ENCODE data around the gene OSTC. TPM values are rescaled to one million over a fixed set of nuclear protein-coding genes. Genes with fewer than 3 reads are reported as not detected.

The OSTC gene
- total and polyA plus RNA-seq, 4 donors = 87.5 to 149 (median 96.8) TPM

DNA sequence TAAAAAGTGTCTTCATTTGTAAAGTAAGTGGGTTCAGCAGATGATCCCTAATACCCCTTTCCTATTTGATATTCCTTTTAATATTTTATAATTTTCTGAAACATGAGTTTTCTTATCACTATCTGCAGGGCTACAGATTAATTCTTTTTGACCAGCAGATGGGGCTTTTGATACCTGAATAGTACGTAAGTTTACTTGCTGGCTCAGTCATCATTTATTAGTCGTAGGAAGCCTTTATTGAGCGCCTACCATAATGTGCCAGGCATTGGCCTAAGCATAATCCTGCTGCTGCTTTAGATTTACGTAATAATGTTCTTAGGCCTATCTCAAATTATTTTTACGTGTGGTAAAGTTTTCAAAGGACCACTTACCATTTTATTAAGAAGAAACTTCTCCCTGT is 33.1 kb downstream of the OSTC start:
- 20 to 25% methylated on average over 5 of the region's 5 CpGs for WGBS, 2 donors

DNA sequence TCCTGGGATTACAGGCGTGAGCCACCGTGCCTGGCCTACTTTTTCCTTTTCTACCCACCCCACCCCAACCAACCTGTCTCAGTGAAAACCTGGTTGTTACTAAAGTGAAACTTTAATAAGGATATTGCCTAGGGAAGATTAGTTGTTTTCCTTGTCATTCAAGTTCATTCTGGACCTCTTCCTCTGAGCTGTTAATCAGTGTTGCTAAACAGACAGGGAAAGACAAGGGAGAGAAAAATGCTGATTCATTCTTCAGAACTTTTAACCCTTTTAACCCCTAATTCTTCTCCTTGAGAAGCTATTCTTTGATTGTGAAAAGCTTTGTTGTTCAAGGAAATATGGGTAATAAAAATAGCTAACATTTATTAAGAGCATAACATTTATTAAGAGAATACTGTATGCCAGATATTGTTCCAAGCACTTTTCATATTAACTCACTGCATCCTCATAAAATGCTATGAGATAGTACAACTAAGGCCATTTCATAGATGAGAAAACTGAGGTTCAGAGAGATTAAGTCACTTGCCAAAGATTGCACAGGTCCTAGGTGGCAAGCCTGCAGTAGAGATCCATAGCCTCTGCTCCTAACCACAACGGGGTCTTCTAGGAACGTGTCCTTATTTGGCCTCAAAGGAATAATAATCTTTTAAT is 34.8 kb downstream of the OSTC start:
- WGBS, 2 donors = 89 to 91% methylated on average over 4 of the region's 4 CpGs
- no peak for TF ChIP-seq CTCF (IDR thresholded peaks at IDR 0.05; ENCODE audit: control extremely low read depth, extremely low read depth)

More for the DNA sequence above, 33.1 kb downstream of the OSTC start:
- DNase-seq = peak in 1 of 3 donors; percentile 32
- H3K9me3 ChIP-seq (ENCODE audit: control insufficient read depth in 4 of 4, insufficient read depth in 3 of 4, low read length in 3 of 4) = no peaks in the 10 kb centered on the region
- H3K9ac ChIP-seq (ENCODE audit: insufficient read depth in 1 of 2, low read length in 2 of 2) = no peak overlapping the region
- no peak overlapping the region for H3K4me3 ChIP-seq
- no peak for ATAC-seq (ENCODE audit: insufficient read depth, low FRiP score)
- no peak for TF ChIP-seq CTCF (IDR thresholded peaks at IDR 0.05; ENCODE audit: control extremely low read depth, extremely low read depth)
- H3K27ac ChIP-seq (ENCODE audit: low read depth in 1 of 2, low read length in 1 of 2) = no peak overlapping the region
- H3K27me3 ChIP-seq (ENCODE audit: control insufficient read depth in 3 of 3, insufficient read depth in 3 of 3, low read length in 2 of 3) = no peaks in the 10 kb centered on the region
- peaks cover 0 to 1% (median 0%) of the 10 kb centered on the region in 4 donors for H3K36me3 ChIP-seq (ENCODE audit: control insufficient read depth in 4 of 4, insufficient read depth in 4 of 4, low read length in 4 of 4)
- no peaks in the 10 kb centered on the region for H3K4me1 ChIP-seq (ENCODE audit: control insufficient read depth in 5 of 5, insufficient read depth in 5 of 5, low read length in 5 of 5)

GRCh38 chr4:108690738-108691137 is 40.3 kb downstream of the OSTC start:
- H3K4me1 ChIP-seq (ENCODE audit: control insufficient read depth in 5 of 5, insufficient read depth in 5 of 5, low read length in 5 of 5) = no peaks in the 10 kb centered on the region

More for the DNA sequence above, 34.8 kb downstream of the OSTC start:
- no peak for ATAC-seq (ENCODE audit: insufficient read depth, low FRiP score)
- no peaks in the 10 kb centered on the region for H3K27me3 ChIP-seq (ENCODE audit: control insufficient read depth in 3 of 3, insufficient read depth in 3 of 3, low read length in 2 of 3)
- no peaks in the 10 kb centered on the region for H3K36me3 ChIP-seq (ENCODE audit: control insufficient read depth in 4 of 4, insufficient read depth in 4 of 4, low read length in 4 of 4)
- no peaks in the 10 kb centered on the region for H3K4me1 ChIP-seq (ENCODE audit: control insufficient read depth in 5 of 5, insufficient read depth in 5 of 5, low read length in 5 of 5)
- no peak overlapping the region for H3K4me3 ChIP-seq
- no peaks in the 10 kb centered on the region for H3K9me3 ChIP-seq (ENCODE audit: control insufficient read depth in 4 of 4, insufficient read depth in 3 of 4, low read length in 3 of 4)
- no peak for DNase-seq
- no peak overlapping the region for H3K9ac ChIP-seq (ENCODE audit: insufficient read depth in 1 of 2, low read length in 2 of 2)
- no peak overlapping the region for H3K27ac ChIP-seq (ENCODE audit: low read depth in 1 of 2, low read length in 1 of 2)

More at GRCh38 chr4:108690738-108691137, 40.3 kb downstream of the OSTC start:
- no peak for ATAC-seq (ENCODE audit: insufficient read depth, low FRiP score)
- Histone ChIP-seq H3K9ac (ENCODE audit: insufficient read depth in 1 of 2, low read length in 2 of 2) (no peak overlapping the region), H3K27me3 (ENCODE audit: control insufficient read depth in 3 of 3, insufficient read depth in 3 of 3, low read length in 2 of 3) (no peaks in the 10 kb centered on the region), H3K4me3 (no peak overlapping the region), H3K9me3 (ENCODE audit: control insufficient read depth in 4 of 4, insufficient read depth in 3 of 4, low read length in 3 of 4) (peaks cover 0 to 2% (median 0%) of the 10 kb centered on the region in 4 donors), H3K27ac (ENCODE audit: low read depth in 1 of 2, low read length in 1 of 2) (no peak overlapping the region), H3K36me3 (ENCODE audit: control insufficient read depth in 4 of 4, insufficient read depth in 4 of 4, low read length in 4 of 4) (no peaks in the 10 kb centered on the region)
- DNase-seq = no peak
- WGBS, 2 donors = 67 to 68% methylated on average over 1 of the region's 1 CpG
- no peak for TF ChIP-seq CTCF (IDR thresholded peaks at IDR 0.05; ENCODE audit: control extremely low read depth, extremely low read depth)
